Ascending aorta (tissue), 2 donors: ENCODE measurements around the gene SPEN. TPM values are rescaled to one million over a fixed set of nuclear protein-coding genes. Genes with fewer than 3 reads are reported as not detected.

Experiments
- DNase-seq, 2 donors: peaks; one replicate each; pipeline ENCODE4 v3.0.0-alpha.2; 2019; ENCODE audit warnings: low spot score in 2 of 2
- H3K27ac ChIP-seq, 2 donors: fragments of 200-600 bp; sonication (generic); one replicate each; pipeline ENCODE4 v1.5.1; 2016 to 2017; ENCODE audit warnings: mild to moderate bottlenecking in 1 of 2
- H3K27me3 ChIP-seq: fragments of 200-600 bp; sonication (generic); one replicate; pipeline ENCODE4 v1.5.1; 2017
- H3K36me3 ChIP-seq, 2 donors: fragments of 200-600 bp; sonication (generic); one replicate each; pipeline ENCODE4 v1.5.1; 2016
- H3K4me1 ChIP-seq, 2 donors: fragments of 200-600 bp; sonication (generic); one replicate each; pipeline ENCODE4 v1.5.1; 2016 to 2017; ENCODE audit warnings: mild to moderate bottlenecking in 1 of 2
- H3K4me3 ChIP-seq, 2 donors: fragments of 200-600 bp; sonication (generic); one replicate each; pipeline ENCODE4 v1.5.1; 2016 to 2017; ENCODE audit warnings: mild to moderate bottlenecking in 1 of 2
- H3K9me3 ChIP-seq, 2 donors: fragments of 200-600 bp; sonication (generic); one replicate each; pipeline ENCODE4 v1.5.1; 2016
- intact Hi-C: fragments of 100-400 bp; cut with DNase I; formaldehyde crosslinking; loops from one replicate; pipeline ENCODE4 v1.15.1; 2023
- total RNA-seq: library from RNA; depleted of rRNA; stranded (reverse); fragments of >200 nt; gene quantifications from one replicate; pipeline ENCODE4 v1.1.0, GENCODE V29; 2016
- TF ChIP-seq, protein P1 (sequence below), 3 experiments: fragments of 200-600 bp in 2 of 3; fragments of 450-650 bp in 1 of 3; sonication (generic) in 2 of 3; IDR thresholded peaks; one replicate each; pipeline ENCODE4 v1.5.1; 2016 to 2019; ENCODE audit warnings: antibody characterized with exemption in 3 of 3, mild to moderate bottlenecking in 1 of 3, moderate library complexity in 1 of 3

The SPEN gene
- total RNA-seq, 1 donor from 2014 or later = 53.9 TPM

DNA sequence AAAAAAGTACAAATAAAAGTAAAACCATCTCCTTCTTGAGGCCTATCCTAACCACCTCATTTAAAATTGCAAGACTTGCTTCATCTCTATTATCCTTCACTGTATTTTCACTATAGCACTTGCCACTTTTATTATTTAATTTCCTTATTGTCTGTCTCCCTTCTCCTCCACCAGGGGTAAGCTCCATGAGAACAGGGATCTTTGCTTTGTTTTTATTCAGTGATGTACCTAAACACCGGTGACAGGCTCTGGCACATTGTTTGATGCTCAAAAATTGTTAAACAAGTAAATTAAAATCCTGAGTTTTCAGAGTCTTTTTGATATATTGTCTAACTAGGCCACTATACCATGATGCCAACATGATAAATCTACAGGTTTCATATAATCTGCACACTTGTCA lies 17.2 kb upstream of the SPEN start:
- H3K4me3 ChIP-seq = peak overlapping the region in 1 of 2 donors; percentile 17
- H3K36me3 ChIP-seq = no peaks in the 10 kb centered on the region
- DNase-seq = no peak
- peak overlapping the region; percentile 100 for H3K27ac ChIP-seq
- H3K4me1 ChIP-seq = peaks cover 4 to 22% of the 10 kb centered on the region in 2 donors
- H3K9me3 ChIP-seq = no peaks in the 10 kb centered on the region
- intact Hi-C loops = no loop called here
- TF ChIP-seq, protein P1, sequence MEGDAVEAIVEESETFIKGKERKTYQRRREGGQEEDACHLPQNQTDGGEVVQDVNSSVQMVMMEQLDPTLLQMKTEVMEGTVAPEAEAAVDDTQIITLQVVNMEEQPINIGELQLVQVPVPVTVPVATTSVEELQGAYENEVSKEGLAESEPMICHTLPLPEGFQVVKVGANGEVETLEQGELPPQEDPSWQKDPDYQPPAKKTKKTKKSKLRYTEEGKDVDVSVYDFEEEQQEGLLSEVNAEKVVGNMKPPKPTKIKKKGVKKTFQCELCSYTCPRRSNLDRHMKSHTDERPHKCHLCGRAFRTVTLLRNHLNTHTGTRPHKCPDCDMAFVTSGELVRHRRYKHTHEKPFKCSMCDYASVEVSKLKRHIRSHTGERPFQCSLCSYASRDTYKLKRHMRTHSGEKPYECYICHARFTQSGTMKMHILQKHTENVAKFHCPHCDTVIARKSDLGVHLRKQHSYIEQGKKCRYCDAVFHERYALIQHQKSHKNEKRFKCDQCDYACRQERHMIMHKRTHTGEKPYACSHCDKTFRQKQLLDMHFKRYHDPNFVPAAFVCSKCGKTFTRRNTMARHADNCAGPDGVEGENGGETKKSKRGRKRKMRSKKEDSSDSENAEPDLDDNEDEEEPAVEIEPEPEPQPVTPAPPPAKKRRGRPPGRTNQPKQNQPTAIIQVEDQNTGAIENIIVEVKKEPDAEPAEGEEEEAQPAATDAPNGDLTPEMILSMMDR (IDR thresholded peaks at IDR 0.05) = peak in 1 of 3 experiments; percentile 6
- H3K27me3 ChIP-seq = no peaks in the 10 kb centered on the region

DNA sequence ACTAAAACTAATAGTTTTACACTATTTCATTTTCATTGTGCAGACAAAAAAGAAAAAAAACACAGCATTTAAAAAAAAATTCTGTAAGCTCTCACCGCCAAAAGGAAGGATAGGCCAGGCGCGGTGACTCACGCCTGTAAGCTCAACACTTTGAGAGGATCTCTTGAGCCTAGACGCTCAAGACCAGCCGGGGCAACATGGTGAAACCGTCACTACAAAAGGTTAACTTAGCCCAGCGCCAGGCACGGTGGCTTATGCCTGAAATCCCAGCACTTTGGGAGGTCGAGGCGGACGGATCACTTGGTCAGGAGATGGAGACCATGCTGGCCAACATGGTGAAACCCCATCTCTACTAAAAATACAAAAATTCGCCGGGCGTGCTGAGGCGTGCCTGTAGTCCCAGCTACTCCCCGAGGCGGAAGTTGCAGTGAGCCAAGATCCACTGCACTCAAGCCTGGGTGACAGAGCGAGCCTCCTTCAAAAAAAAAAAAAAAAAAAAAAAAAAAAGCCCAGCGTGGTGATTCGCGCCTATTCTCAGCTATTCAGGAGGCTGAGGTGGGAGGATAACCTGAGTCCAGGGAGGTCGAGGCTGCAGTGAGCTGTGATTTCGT lies 14.3 kb upstream of the SPEN start:
- Histone ChIP-seq H3K27ac (peak overlapping the region; percentile 100), H3K36me3 (no peaks in the 10 kb centered on the region), H3K27me3 (no peaks in the 10 kb centered on the region), H3K4me3 (peak overlapping the region; percentile 79 to 95), H3K4me1 (peaks cover 4 to 33% of the 10 kb centered on the region in 2 donors), H3K9me3 (no peaks in the 10 kb centered on the region)
- TF ChIP-seq, protein P1 (IDR thresholded peaks at IDR 0.05) = no peak
- DNase-seq = peak in 1 of 2 donors; percentile 81
- intact Hi-C loops = no loop called here

DNA sequence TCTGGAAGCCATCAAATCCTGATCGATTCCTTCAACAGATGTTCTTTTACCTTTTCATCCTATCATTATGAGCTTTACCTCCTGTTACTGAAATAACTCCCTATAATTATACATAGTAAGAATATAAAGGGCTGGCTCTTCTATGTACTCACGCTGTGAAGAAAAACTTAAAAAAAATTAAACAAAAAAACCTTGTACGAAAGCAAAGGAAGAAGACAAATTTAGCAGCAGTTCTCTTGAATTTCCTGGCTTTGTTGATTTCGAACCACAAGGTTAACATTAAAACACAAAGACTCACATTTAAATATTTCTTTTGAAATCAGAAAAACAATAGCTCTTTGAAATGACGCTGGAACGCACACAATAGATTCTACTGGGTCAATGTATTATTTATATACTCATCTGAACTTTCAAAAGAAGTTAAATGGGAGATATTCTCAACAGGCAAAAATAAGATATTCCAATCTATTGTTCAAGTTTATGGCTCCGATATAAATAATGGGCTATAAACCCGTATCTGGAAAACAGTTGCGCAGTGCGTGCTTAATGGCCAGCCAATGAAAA lies 13.6 kb upstream of the SPEN start:
- Histone ChIP-seq H3K36me3 (no peaks in the 10 kb centered on the region), H3K9me3 (no peaks in the 10 kb centered on the region), H3K4me3 (peak overlapping the region; percentile 79 to 95), H3K27me3 (no peaks in the 10 kb centered on the region), H3K4me1 (peaks cover 4 to 33% of the 10 kb centered on the region in 2 donors), H3K27ac (peak overlapping the region; percentile 100)
- intact Hi-C loops = loop anchor here (1.0 to 2.0 kb wide), 3 partner anchors 34 to 115 kb away; no protein-coding TSS in a partner anchor
- DNase-seq = no peak
- TF ChIP-seq, protein P1 (IDR thresholded peaks at IDR 0.05) = no peak

DNA sequence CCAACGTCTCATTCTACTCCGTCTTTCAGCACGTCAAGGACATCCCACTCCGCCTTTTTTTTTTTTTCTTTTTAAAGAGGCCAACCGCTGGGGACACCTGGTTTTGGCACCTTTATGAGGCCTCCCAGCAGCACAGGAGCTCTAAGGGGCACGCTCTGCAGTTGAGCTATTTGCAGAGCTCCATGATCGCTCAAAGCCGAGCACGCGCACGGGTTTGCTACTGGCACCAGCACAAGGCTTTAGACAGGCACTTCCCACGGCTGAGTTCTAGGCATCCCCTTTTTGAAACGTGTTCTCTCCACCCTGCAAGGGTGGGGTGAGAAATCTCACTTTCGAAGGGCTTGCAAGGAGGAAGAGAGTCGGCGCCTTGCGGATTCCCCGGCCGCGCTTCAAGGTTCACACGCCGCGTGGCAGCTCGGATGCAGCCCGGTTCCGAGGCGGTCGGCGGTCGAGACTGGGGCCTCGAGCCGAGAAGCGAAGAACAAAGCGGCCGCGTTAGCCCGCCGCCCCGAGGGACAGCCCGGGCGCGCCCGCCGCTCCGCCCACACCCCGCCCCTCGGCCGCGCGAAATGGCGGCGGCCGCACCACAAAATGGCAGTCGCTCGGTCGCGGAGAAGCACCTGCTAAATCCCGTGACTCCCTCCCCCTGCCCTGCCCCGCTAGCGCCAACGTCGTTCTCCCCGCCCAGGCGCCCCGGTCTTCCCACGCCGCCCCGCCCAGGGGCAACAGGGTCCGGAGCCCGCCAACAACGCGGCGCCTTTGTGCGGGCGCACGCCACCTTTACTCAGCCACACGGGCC lies 12.9 kb upstream of the SPEN start:
- Histone ChIP-seq H3K36me3 (no peaks in the 10 kb centered on the region), H3K4me3 (peak overlapping the region; percentile 79 to 95), H3K27ac (peak overlapping the region; percentile 100), H3K4me1 (peaks cover 4 to 33% of the 10 kb centered on the region in 2 donors), H3K27me3 (no peaks in the 10 kb centered on the region), H3K9me3 (no peaks in the 10 kb centered on the region)
- intact Hi-C loops = loop anchor here (1.0 to 2.0 kb wide), 3 partner anchors 34 to 115 kb away; no protein-coding TSS in a partner anchor
- TF ChIP-seq, protein P1 (IDR thresholded peaks at IDR 0.05) = no peak
- DNase-seq = peak; percentile 43 to 90

DNA sequence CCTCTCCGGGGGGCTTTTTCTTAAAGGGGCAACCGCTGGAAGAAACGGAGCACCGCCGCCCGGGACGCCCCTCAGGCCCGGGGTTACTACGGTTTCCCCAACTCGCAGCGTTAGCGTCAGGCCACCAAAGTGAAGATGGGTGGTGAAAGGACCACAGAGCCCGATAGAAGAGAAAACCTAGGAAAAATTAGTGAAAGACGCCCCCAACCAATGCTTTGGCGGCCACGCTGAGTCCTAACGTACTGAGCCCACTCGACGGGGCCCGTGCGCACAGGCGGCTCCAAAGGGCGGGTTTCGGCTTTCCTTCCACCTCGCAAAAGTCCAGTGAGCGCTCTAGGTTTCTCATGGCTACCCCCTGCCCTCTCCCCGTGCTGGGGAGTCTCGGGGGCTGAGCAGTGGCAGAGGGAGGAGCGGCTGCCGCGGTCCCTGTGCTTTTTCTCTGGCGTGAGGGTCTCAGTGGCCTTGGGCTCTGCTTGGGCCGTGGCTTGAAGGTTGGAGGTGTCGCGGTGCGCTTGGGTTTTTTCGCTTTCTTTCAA lies 12.2 kb upstream of the SPEN start:
- H3K27ac ChIP-seq = peak overlapping the region; percentile 100
- H3K27me3 ChIP-seq = no peaks in the 10 kb centered on the region
- peaks cover 4 to 33% of the 10 kb centered on the region in 2 donors for H3K4me1 ChIP-seq
- no peak for DNase-seq
- no peaks in the 10 kb centered on the region for H3K9me3 ChIP-seq
- no peaks in the 10 kb centered on the region for H3K36me3 ChIP-seq
- H3K4me3 ChIP-seq = peak overlapping the region; percentile 79 to 95
- intact Hi-C loops = loop anchor here (2.0 kb wide), 1 partner anchor 52 kb away; no protein-coding TSS in a partner anchor
- TF ChIP-seq, protein P1 (IDR thresholded peaks at IDR 0.05) = no peak
